Ammon's horn (tissue), 1 donor: ENCODE data around the gene EIF2AK3.
"Not testable (repeated sequence)": the region's sequence is repeated elsewhere in the genome, so short reads cannot be mapped to it uniquely, and the experiment has no call there.

Experiments used
- DNase-seq: peaks from one replicate; pipeline ENCODE4 v3.0.0-alpha.2; 2016; ENCODE audit warnings: low spot score

The EIF2AK3 gene

GRCh38 chr2:88627055-88627855 lies at the start of gene EIF2AK3:
Gene EIF2AK3, minus strand, starts transcription at chr2:88627464. Its CDS starts 190 bp downstream, at chr2:88627274.
- DNase-seq: peak; percentile 100

GRCh38 chr2:88673363-88673762 lies 46.1 kb upstream of the EIF2AK3 start:
- no peak for DNase-seq

- peak; percentile 31 for DNase-seq
These were observed 44.6 kb upstream of the EIF2AK3 start for GRCh38 chr2:88671786-88672427.

GRCh38 chr2:88669482-88670214 lies 42.4 kb upstream of the EIF2AK3 start:
- DNase-seq: peak; percentile 41

- DNase-seq: no peak
These were observed 41.6 kb upstream of the EIF2AK3 start for GRCh38 chr2:88668862-88669261.

GRCh38 chr2:88667219-88667618 lies 40.0 kb upstream of the EIF2AK3 start:
- DNase-seq: no peak

GRCh38 chr2:88666576-88666975 lies 39.3 kb upstream of the EIF2AK3 start:
- DNase-seq: no peak

GRCh38 chr2:88660622-88661021 lies 33.4 kb upstream of the EIF2AK3 start:
- no peak for DNase-seq

- no peak for DNase-seq
These were observed 32.3 kb upstream of the EIF2AK3 start for GRCh38 chr2:88659538-88659915.

- DNase-seq: no peak
These were observed 31.7 kb upstream of the EIF2AK3 start for GRCh38 chr2:88658881-88659537.

GRCh38 chr2:88658326-88658725 lies 31.1 kb upstream of the EIF2AK3 start:
- DNase-seq: no peak

GRCh38 chr2:88657131-88657530 lies 29.9 kb upstream of the EIF2AK3 start:
- no peak for DNase-seq

GRCh38 chr2:88656690-88657089 lies 29.4 kb upstream of the EIF2AK3 start:
- DNase-seq: no peak

GRCh38 chr2:88654714-88655113 lies 27.4 kb upstream of the EIF2AK3 start:
- DNase-seq: no peak

GRCh38 chr2:88651646-88652045 lies 24.4 kb upstream of the EIF2AK3 start:
- no peak for DNase-seq

GRCh38 chr2:88645291-88645882 lies 18.1 kb upstream of the EIF2AK3 start:
- DNase-seq: not testable (repeated sequence)

GRCh38 chr2:88642278-88642677 lies 15.0 kb upstream of the EIF2AK3 start:
- no peak for DNase-seq

- no peak for DNase-seq
These were observed 14.1 kb upstream of the EIF2AK3 start for GRCh38 chr2:88641330-88641729.

GRCh38 chr2:88639865-88640264 lies 12.6 kb upstream of the EIF2AK3 start:
- DNase-seq: no peak

- no peak for DNase-seq
These were observed 11.5 kb upstream of the EIF2AK3 start for GRCh38 chr2:88638743-88639142.

GRCh38 chr2:88638123-88638650 lies 10.9 kb upstream of the EIF2AK3 start:
- DNase-seq: no peak

GRCh38 chr2:88637464-88637863 lies 10.2 kb upstream of the EIF2AK3 start:
- DNase-seq: no peak
